WTC11 (cell line): ENCODE measurements around the gene FAR2. TPM values are rescaled to one million over a fixed set of nuclear protein-coding genes. Genes with fewer than 3 reads are reported as not detected.

Experiments
- ATAC-seq: fragments of 200-7000 bp; cut with Tn5 transposase; 2 replicates; pipeline ENCODE4 v1.10.0; 2021; ENCODE audit warnings: mild to moderate bottlenecking, moderate library complexity
- CTCF ChIA-PET: fragments of 300-600 bp; sonication (Branson Sonifier 250); formaldehyde crosslinking; loops from one replicate; lab custom pipeline; 2021; ENCODE audit warnings: antibody characterized with exemption; lab: Charles Lee
- POLR2A ChIA-PET: fragments of 350-600 bp; sonication (Branson Sonifier 250); formaldehyde crosslinking; loops from one replicate; lab custom pipeline; 2021; ENCODE audit warnings: antibody characterized with exemption; lab: Charles Lee
- DNase-seq: peaks from one replicate; pipeline ENCODE4 v3.0.0; 2021; ENCODE audit warnings: low spot score
- H3K27ac Mint-ChIP-seq: 2 replicates; pipeline ENCODE4 v1.8.0; 2021; ENCODE audit warnings: mixed read lengths
- H3K27me3 Mint-ChIP-seq: 2 replicates; pipeline ENCODE4 v1.8.0; 2021; ENCODE audit warnings: low read depth, mild to moderate bottlenecking, moderate library complexity, mixed read lengths
- H3K36me3 Mint-ChIP-seq: 2 replicates; pipeline ENCODE4 v1.8.0; 2021; ENCODE audit warnings: mixed read lengths
- H3K4me1 Mint-ChIP-seq: 2 replicates; pipeline ENCODE4 v1.8.0; 2022; ENCODE audit warnings: mixed read lengths
- H3K4me3 Mint-ChIP-seq: 2 replicates; pipeline ENCODE4 v1.8.0; 2021; ENCODE audit warnings: mild to moderate bottlenecking, moderate library complexity, mixed read lengths
- H3K9me3 Mint-ChIP-seq: 2 replicates; pipeline ENCODE4 v1.8.0; 2021; ENCODE audit warnings: mixed read lengths
- CDX4 ChIP-seq: fragments of 250-450 bp; sonication (Bioruptor Pico); IDR thresholded peaks from 2 replicates; pipeline ENCODE4 v1.9.0; 2021; ENCODE audit warnings: moderate library complexity, mild to moderate bottlenecking, inconsistent platforms, borderline replicate concordance
- ESRRA ChIP-seq: sonication (generic); formaldehyde crosslinking; IDR thresholded peaks from 2 replicates; pipeline ENCODE4 v1.8.1; 2022; ENCODE audit warnings: mild to moderate bottlenecking, missing genetic modification reagents, borderline replicate concordance
- PRDM15 ChIP-seq: sonication (generic); formaldehyde crosslinking; IDR thresholded peaks from 2 replicates; pipeline ENCODE4 v1.8.0; 2022; ENCODE audit warnings: missing genetic modification reagents
- SMAD4 ChIP-seq: sonication (generic); formaldehyde crosslinking; IDR thresholded peaks from 2 replicates; pipeline ENCODE4 v1.8.0; 2022; ENCODE audit warnings: mild to moderate bottlenecking, missing genetic modification reagents
- ZNF416 ChIP-seq: fragments of 250-450 bp; sonication (Bioruptor Pico); IDR thresholded peaks from 2 replicates; pipeline ENCODE4 v1.9.0; 2021; ENCODE audit warnings: mild to moderate bottlenecking, inconsistent platforms
- total RNA-seq: library from RNA; stranded (reverse); gene quantifications from 3 replicates; pipeline ENCODE4 v1.2.3, GENCODE V29; 2021
- TF ChIP-seq, protein P1 (sequence below): fragments of 250-450 bp; sonication (Bioruptor Pico); IDR thresholded peaks from 2 replicates; pipeline ENCODE4 v2.1.2; 2022; ENCODE audit warnings: mild to moderate bottlenecking, moderate library complexity
- TF ChIP-seq, protein P2 (sequence below): fragments of 250-450 bp; sonication (Bioruptor Pico); conservative IDR thresholded peaks from 2 replicates; pipeline ENCODE4 v1.9.0; 2021; ENCODE audit warnings: mild to moderate bottlenecking
- TF ChIP-seq, protein P3 (sequence below): fragments of 200-600 bp; IDR thresholded peaks from 2 replicates; pipeline ENCODE4 v1.8.0; 2022; ENCODE audit warnings: antibody characterized with exemption
- TF ChIP-seq, protein P4 (sequence below): sonication (generic); formaldehyde crosslinking; conservative IDR thresholded peaks from 2 replicates; pipeline ENCODE4 v1.8.1; 2023; ENCODE audit warnings: mild to moderate bottlenecking, low read depth, missing genetic modification reagents, moderate library complexity
- TF ChIP-seq, protein P5 (sequence below): sonication (generic); formaldehyde crosslinking; IDR thresholded peaks from 2 replicates; pipeline ENCODE4 v1.8.1; 2023; ENCODE audit warnings: mild to moderate bottlenecking, moderate library complexity, missing genetic modification reagents
- TF ChIP-seq, protein P6 (sequence below): sonication (generic); formaldehyde crosslinking; IDR thresholded peaks from 2 replicates; pipeline ENCODE4 v1.8.0; 2022; ENCODE audit warnings: mild to moderate bottlenecking, missing genetic modification reagents
- TF ChIP-seq, protein P7 (sequence below): fragments of 250-450 bp; sonication (Bioruptor Pico); IDR thresholded peaks from 2 replicates; pipeline ENCODE4 v1.9.0; 2021; ENCODE audit warnings: mild to moderate bottlenecking

Gene FAR2
- total RNA-seq, 1 experiment from 2014 or later = 20.0 TPM

GRCh38 chr12:29253906-29254625 lies 105.0 kb downstream of the FAR2 start (continued):
- TF ChIP-seq PRDM15 (no peak), SMAD4 (CRISPR knock-in tag) (no peak)
- TF ChIP-seq, protein P1, sequence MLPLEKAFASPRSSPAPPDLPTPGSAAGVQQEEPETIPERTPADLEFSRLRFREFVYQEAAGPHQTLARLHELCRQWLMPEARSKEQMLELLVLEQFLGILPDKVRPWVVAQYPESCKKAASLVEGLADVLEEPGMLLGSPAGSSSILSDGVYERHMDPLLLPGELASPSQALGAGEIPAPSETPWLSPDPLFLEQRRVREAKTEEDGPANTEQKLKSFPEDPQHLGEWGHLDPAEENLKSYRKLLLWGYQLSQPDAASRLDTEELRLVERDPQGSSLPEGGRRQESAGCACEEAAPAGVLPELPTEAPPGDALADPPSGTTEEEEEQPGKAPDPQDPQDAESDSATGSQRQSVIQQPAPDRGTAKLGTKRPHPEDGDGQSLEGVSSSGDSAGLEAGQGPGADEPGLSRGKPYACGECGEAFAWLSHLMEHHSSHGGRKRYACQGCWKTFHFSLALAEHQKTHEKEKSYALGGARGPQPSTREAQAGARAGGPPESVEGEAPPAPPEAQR (CRISPR knock-in tag) = no peak
- TF ChIP-seq, protein P2, sequence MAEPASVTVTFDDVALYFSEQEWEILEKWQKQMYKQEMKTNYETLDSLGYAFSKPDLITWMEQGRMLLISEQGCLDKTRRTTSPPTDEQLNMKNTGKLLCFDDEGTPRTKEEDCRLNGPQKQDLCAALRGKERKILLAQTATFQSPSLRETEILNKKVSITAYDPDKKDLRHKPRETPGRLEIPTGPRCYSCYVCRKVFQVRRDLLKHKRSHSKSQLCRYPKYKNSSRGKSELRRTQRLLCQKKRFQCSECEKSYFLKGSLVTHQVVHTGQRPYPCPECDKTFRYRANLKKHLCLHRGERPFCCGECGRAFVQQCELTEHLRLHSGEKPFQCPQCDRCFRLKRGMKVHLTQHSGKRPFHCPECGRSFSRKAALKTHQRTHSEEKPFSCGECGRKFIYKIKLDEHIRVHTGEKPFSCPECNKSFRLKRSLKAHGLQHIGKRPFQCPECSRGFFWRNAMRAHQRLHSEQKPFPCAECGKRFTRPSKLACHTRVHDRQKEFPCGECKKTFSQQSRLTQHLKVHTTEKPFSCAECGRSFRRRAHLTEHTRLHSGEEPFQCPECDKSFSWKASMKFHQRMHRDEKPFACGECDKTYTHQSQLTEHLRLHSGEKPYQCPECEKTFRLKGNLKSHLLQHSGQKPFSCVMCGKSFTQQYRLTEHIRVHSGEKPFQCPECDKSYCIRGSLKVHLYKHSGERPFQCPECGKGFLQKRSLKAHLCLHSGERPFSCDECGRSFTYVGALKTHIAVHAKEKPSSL (CRISPR knock-in tag) = no peak

DNA sequence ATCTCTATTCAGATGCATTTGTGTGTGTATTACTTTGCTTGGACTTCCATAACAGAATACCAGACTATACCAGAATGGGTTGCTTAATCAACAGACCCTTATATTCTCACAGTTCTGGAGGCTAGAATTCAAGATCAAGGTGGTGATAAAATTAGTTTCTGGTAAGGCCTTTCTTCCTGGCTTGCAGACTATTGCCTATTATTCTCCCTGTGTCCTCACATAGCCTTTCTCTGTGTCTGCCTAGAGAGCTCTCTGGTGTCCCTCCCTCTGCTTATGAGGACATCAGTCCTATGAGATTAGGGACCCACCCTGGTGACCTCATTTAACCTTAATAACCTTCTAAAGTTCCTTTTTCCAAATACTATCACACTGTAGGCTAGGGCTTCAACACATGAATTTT lies 106.0 kb downstream of the FAR2 start:
- ATAC-seq (no peak), DNase-seq (no peak)
- no peak overlapping the region for H3K4me3 Mint-ChIP-seq
- CTCF ChIA-PET = interaction anchor here (1.2 kb wide), 1 partner anchor 63 kb away, joined by 3 read pairs; no protein-coding TSS in a partner anchor
- peaks cover 10% of the 10 kb centered on the region for H3K36me3 Mint-ChIP-seq
- peaks cover 1% of the 10 kb centered on the region for H3K4me1 Mint-ChIP-seq
- peaks cover 8% of the 10 kb centered on the region for H3K9me3 Mint-ChIP-seq
- H3K27ac Mint-ChIP-seq = no peak overlapping the region
- POLR2A ChIA-PET = no interaction called here
- H3K27me3 Mint-ChIP-seq = peaks cover 57% of the 10 kb centered on the region
- no peak for TF ChIP-seq ZNF416 (CRISPR knock-in tag)
- TF ChIP-seq, protein P3, sequence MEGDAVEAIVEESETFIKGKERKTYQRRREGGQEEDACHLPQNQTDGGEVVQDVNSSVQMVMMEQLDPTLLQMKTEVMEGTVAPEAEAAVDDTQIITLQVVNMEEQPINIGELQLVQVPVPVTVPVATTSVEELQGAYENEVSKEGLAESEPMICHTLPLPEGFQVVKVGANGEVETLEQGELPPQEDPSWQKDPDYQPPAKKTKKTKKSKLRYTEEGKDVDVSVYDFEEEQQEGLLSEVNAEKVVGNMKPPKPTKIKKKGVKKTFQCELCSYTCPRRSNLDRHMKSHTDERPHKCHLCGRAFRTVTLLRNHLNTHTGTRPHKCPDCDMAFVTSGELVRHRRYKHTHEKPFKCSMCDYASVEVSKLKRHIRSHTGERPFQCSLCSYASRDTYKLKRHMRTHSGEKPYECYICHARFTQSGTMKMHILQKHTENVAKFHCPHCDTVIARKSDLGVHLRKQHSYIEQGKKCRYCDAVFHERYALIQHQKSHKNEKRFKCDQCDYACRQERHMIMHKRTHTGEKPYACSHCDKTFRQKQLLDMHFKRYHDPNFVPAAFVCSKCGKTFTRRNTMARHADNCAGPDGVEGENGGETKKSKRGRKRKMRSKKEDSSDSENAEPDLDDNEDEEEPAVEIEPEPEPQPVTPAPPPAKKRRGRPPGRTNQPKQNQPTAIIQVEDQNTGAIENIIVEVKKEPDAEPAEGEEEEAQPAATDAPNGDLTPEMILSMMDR = no peak
- TF ChIP-seq, protein P4, sequence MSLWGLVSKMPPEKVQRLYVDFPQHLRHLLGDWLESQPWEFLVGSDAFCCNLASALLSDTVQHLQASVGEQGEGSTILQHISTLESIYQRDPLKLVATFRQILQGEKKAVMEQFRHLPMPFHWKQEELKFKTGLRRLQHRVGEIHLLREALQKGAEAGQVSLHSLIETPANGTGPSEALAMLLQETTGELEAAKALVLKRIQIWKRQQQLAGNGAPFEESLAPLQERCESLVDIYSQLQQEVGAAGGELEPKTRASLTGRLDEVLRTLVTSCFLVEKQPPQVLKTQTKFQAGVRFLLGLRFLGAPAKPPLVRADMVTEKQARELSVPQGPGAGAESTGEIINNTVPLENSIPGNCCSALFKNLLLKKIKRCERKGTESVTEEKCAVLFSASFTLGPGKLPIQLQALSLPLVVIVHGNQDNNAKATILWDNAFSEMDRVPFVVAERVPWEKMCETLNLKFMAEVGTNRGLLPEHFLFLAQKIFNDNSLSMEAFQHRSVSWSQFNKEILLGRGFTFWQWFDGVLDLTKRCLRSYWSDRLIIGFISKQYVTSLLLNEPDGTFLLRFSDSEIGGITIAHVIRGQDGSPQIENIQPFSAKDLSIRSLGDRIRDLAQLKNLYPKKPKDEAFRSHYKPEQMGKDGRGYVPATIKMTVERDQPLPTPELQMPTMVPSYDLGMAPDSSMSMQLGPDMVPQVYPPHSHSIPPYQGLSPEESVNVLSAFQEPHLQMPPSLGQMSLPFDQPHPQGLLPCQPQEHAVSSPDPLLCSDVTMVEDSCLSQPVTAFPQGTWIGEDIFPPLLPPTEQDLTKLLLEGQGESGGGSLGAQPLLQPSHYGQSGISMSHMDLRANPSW (CRISPR knock-in tag) = no peak
- TF ChIP-seq, protein P5, sequence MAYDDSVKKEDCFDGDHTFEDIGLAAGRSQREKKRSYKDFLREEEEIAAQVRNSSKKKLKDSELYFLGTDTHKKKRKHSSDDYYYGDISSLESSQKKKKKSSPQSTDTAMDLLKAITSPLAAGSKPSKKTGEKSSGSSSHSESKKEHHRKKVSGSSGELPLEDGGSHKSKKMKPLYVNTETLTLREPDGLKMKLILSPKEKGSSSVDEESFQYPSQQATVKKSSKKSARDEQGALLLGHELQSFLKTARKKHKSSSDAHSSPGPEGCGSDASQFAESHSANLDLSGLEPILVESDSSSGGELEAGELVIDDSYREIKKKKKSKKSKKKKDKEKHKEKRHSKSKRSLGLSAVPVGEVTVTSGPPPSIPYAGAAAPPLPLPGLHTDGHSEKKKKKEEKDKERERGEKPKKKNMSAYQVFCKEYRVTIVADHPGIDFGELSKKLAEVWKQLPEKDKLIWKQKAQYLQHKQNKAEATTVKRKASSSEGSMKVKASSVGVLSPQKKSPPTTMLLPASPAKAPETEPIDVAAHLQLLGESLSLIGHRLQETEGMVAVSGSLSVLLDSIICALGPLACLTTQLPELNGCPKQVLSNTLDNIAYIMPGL (CRISPR knock-in tag) = no peak
- TF ChIP-seq, protein P6, sequence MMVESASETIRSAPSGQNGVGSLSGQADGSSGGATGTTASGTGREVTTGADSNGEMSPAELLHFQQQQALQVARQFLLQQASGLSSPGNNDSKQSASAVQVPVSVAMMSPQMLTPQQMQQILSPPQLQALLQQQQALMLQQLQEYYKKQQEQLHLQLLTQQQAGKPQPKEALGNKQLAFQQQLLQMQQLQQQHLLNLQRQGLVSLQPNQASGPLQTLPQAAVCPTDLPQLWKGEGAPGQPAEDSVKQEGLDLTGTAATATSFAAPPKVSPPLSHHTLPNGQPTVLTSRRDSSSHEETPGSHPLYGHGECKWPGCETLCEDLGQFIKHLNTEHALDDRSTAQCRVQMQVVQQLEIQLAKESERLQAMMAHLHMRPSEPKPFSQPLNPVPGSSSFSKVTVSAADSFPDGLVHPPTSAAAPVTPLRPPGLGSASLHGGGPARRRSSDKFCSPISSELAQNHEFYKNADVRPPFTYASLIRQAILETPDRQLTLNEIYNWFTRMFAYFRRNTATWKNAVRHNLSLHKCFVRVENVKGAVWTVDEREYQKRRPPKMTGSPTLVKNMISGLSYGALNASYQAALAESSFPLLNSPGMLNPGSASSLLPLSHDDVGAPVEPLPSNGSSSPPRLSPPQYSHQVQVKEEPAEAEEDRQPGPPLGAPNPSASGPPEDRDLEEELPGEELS (CRISPR knock-in tag) = no peak
- TF ChIP-seq, protein P7, sequence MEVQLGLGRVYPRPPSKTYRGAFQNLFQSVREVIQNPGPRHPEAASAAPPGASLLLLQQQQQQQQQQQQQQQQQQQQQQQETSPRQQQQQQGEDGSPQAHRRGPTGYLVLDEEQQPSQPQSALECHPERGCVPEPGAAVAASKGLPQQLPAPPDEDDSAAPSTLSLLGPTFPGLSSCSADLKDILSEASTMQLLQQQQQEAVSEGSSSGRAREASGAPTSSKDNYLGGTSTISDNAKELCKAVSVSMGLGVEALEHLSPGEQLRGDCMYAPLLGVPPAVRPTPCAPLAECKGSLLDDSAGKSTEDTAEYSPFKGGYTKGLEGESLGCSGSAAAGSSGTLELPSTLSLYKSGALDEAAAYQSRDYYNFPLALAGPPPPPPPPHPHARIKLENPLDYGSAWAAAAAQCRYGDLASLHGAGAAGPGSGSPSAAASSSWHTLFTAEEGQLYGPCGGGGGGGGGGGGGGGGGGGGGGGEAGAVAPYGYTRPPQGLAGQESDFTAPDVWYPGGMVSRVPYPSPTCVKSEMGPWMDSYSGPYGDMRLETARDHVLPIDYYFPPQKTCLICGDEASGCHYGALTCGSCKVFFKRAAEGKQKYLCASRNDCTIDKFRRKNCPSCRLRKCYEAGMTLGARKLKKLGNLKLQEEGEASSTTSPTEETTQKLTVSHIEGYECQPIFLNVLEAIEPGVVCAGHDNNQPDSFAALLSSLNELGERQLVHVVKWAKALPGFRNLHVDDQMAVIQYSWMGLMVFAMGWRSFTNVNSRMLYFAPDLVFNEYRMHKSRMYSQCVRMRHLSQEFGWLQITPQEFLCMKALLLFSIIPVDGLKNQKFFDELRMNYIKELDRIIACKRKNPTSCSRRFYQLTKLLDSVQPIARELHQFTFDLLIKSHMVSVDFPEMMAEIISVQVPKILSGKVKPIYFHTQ (CRISPR knock-in tag) = no peak
- no peak for TF ChIP-seq ESRRA (CRISPR knock-in tag)
- TF ChIP-seq CDX4 = no peak
